Liver (tissue), 9 donors: ENCODE results near the gene DCBLD2. TPM values are rescaled to one million over a fixed set of nuclear protein-coding genes. Genes with fewer than 3 reads are reported as not detected.
"Not testable (repeated sequence)": the region's sequence is repeated elsewhere in the genome, so short reads cannot be mapped to it uniquely, and the experiment has no call there.

ENCODE experiments used
- DNase-seq: peaks from one replicate; pipeline ENCODE4 v3.0.0-alpha.2; 2017; ENCODE audit warnings: low spot score
- H3K27ac ChIP-seq, 2 donors: one replicate each; pipeline ENCODE4 v1.7.0; 2013; ENCODE audit warnings: inconsistent platforms in 2 of 2, low read length in 2 of 2, control low read depth in 1 of 2, low read depth in 1 of 2, mild to moderate bottlenecking in 1 of 2
- H3K27me3 ChIP-seq, 4 donors: one replicate each; pipeline versions ENCODE4 v1.6.1 to v1.7.0; 2013; ENCODE audit warnings: low read length in 3 of 4, inconsistent platforms in 1 of 4, mild to moderate bottlenecking in 1 of 4, moderate library complexity in 1 of 4; ENCODE audit not compliant: control insufficient read depth in 4 of 4, insufficient read depth in 4 of 4
- H3K36me3 ChIP-seq, 4 donors: one replicate each; pipeline versions ENCODE4 v1.6.1 to v1.7.0; 2013; ENCODE audit warnings: low read length in 3 of 4, mild to moderate bottlenecking in 3 of 4, low read depth in 1 of 4, moderate library complexity in 1 of 4; ENCODE audit not compliant: control insufficient read depth in 4 of 4, insufficient read depth in 3 of 4
- H3K4me1 ChIP-seq, 4 donors: one replicate each; pipeline versions ENCODE4 v1.6.1 to v1.7.0; 2013; ENCODE audit warnings: low read length in 3 of 4, mild to moderate bottlenecking in 3 of 4, moderate library complexity in 1 of 4; ENCODE audit not compliant: control insufficient read depth in 4 of 4, insufficient read depth in 4 of 4
- H3K4me3 ChIP-seq, 3 donors: one replicate each; pipeline versions ENCODE4 v1.6.1 to v1.7.0; 2013; ENCODE audit warnings: low read length in 3 of 3, control low read depth in 1 of 3, low read depth in 1 of 3, mild to moderate bottlenecking in 1 of 3
- H3K9ac ChIP-seq, 2 donors: one replicate each; pipeline ENCODE4 v1.7.0; 2013; ENCODE audit warnings: low read length in 2 of 2, mild to moderate bottlenecking in 2 of 2, moderate library complexity in 2 of 2, control low read depth in 1 of 2, low read depth in 1 of 2
- H3K9me3 ChIP-seq, 4 donors: one replicate each; pipeline versions ENCODE4 v1.6.1 to v1.7.0; 2013; ENCODE audit warnings: low read length in 3 of 4; ENCODE audit not compliant: control insufficient read depth in 4 of 4
- CTCF ChIP-seq: fragments of 150-350 bp; IDR thresholded peaks from 2 replicates; pipeline ENCODE4 v1.5.1; 2017; ENCODE audit warnings: improper control_type of control experiment, low read depth, low read length; ENCODE audit not compliant: missing input control
- FOXA1 ChIP-seq: IDR thresholded peaks from 2 replicates; pipeline ENCODE4 v1.6.1; 2016; ENCODE audit warnings: antibody characterized with exemption
- FOXA2 ChIP-seq: IDR thresholded peaks from 2 replicates; pipeline ENCODE4 v1.6.1; 2016; ENCODE audit warnings: antibody characterized with exemption
- GABPA ChIP-seq, 2 donors: IDR thresholded peaks in 1 of 2; conservative IDR thresholded peaks in 1 of 2; 2 replicates each; pipeline ENCODE4 v1.6.1; 2016; ENCODE audit warnings: antibody characterized with exemption in 2 of 2, mild to moderate bottlenecking in 1 of 2, moderate library complexity in 1 of 2
- HNF4A ChIP-seq, 2 donors: conservative IDR thresholded peaks; 2 replicates each; pipeline ENCODE4 v1.6.1; 2016; ENCODE audit warnings: antibody characterized with exemption in 2 of 2, mild to moderate bottlenecking in 2 of 2
- JUND ChIP-seq, 2 donors: IDR thresholded peaks; 2 replicates each; pipeline ENCODE4 v1.6.1; 2016; ENCODE audit warnings: antibody characterized with exemption in 2 of 2
- MAX ChIP-seq: IDR thresholded peaks from 2 replicates; pipeline ENCODE4 v1.6.1; 2016; ENCODE audit warnings: antibody characterized with exemption
- NR2F2 ChIP-seq: IDR thresholded peaks from 2 replicates; pipeline ENCODE4 v1.6.1; 2016; ENCODE audit warnings: antibody characterized with exemption
- RXRA ChIP-seq, 2 donors: IDR thresholded peaks; 2 replicates each; pipeline ENCODE4 v1.6.1; 2017 to 2018; ENCODE audit warnings: antibody characterized with exemption in 2 of 2, mild to moderate bottlenecking in 1 of 2
- SP1 ChIP-seq: IDR thresholded peaks from 2 replicates; pipeline ENCODE4 v1.6.1; 2018; ENCODE audit warnings: antibody characterized with exemption, mild to moderate bottlenecking
- YY1 ChIP-seq: IDR thresholded peaks from 2 replicates; pipeline ENCODE4 v1.6.1; 2016; ENCODE audit warnings: antibody characterized with exemption, mild to moderate bottlenecking
- WGBS: extraction: QIAGEN DNeasy Blood & Tissue Kit; methylation state at CpG from one replicate; pipeline ENCODE4 v1.1.7; 2013; 5-methylcytosine and 5-hydroxymethylcytosine counted together
- polyA plus RNA-seq, 2 donors: library from polyadenylated mRNA; stranded (reverse) in 1 of 2; unstranded in 1 of 2; fragments of 200-250 nt in 1 of 2; fragments of >200 nt in 1 of 2; fragmentation: Nextera tagmentation in 1 of 2; extraction: Ambion mirVana in 1 of 2; gene quantifications; one replicate each; pipeline versions ENCODE4 v1.2.1 to v1.2.3, GENCODE V29; 2013 to 2015
- total RNA-seq, 2 donors: library from RNA; depleted of rRNA; stranded (reverse); fragments of >200 nt; gene quantifications; one replicate each; pipeline ENCODE4 v1.2.3, GENCODE V29; 2014
- TF ChIP-seq, protein P1 (sequence below): IDR thresholded peaks from 2 replicates; pipeline ENCODE4 v1.6.1; 2016; ENCODE audit warnings: antibody characterized with exemption
- TF ChIP-seq, protein P2 (sequence below): IDR thresholded peaks from 2 replicates; pipeline ENCODE4 v1.6.1; 2016; ENCODE audit warnings: antibody characterized with exemption, mild to moderate bottlenecking
- TF ChIP-seq, protein P3 (sequence below): IDR thresholded peaks from 2 replicates; pipeline ENCODE4 v1.6.1; 2016; ENCODE audit warnings: antibody characterized with exemption
- donor health status: healthy.
- donor health status: healthy.
- donor health status: healthy.
- donor health status: healthy.
- donor health status: healthy.

The DCBLD2 gene
- total and polyA plus RNA-seq, 4 donors, result 4.7 to 14.7 (median 9.1) TPM

DNA sequence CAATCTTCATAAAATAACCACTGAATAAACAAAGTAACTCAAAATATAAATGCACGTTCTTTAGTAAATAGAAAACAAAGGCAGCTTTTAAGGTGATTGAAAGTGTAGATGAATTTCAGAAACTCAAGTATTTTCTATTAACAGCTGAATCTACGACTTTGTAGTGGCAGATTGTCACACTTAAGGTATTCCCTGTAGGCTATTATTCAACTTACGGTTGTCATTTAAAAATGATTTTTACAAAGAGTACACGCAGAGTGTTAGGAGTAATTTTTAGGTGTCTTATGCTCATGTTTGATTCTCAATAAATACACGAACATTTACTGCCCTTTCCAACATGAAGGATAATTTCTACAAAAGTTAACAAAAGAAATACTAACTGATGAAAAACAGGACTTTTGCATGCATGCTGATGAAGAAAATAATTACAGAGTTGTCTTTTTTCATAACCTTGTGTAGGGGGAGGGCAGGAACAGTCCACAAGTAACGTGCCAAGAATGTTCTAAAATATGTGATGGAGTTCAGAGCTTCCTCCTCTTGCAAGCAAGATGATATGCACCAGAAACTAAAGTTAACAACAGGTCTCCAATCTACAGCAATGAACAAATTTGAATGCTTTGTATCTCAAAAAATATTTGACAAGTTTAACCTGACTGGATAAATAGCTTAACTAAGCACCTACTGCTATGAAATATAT is 16.7 kb downstream of the DCBLD2 start:
- Histone ChIP-seq H3K36me3 (peaks cover 0 to 8% (median under 1%) of the 10 kb centered on the region in 4 donors), H3K27ac (no peak overlapping the region), H3K4me3 (no peak overlapping the region), H3K4me1 (no peaks in the 10 kb centered on the region), H3K9ac (no peak overlapping the region), H3K9me3 (no peaks in the 10 kb centered on the region), H3K27me3 (no peaks in the 10 kb centered on the region)
- TF ChIP-seq JUND (IDR thresholded peaks at IDR 0.05) (no peak), RXRA (IDR thresholded peaks at IDR 0.05) (no peak), FOXA1 (no peak), GABPA (IDR thresholded peaks at IDR 0.05 in 1 of 2, conservative IDR thresholded peaks at IDR 0.05 in 1 of 2) (no peak), FOXA2 (no peak), YY1 (no peak), NR2F2 (no peak), CTCF (no peak), MAX (no peak), HNF4A (conservative IDR thresholded peaks at IDR 0.05) (no peak), SP1 (no peak)
- TF ChIP-seq, protein P1, sequence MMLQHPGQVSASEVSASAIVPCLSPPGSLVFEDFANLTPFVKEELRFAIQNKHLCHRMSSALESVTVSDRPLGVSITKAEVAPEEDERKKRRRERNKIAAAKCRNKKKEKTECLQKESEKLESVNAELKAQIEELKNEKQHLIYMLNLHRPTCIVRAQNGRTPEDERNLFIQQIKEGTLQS, result no peak
- TF ChIP-seq, protein P2, sequence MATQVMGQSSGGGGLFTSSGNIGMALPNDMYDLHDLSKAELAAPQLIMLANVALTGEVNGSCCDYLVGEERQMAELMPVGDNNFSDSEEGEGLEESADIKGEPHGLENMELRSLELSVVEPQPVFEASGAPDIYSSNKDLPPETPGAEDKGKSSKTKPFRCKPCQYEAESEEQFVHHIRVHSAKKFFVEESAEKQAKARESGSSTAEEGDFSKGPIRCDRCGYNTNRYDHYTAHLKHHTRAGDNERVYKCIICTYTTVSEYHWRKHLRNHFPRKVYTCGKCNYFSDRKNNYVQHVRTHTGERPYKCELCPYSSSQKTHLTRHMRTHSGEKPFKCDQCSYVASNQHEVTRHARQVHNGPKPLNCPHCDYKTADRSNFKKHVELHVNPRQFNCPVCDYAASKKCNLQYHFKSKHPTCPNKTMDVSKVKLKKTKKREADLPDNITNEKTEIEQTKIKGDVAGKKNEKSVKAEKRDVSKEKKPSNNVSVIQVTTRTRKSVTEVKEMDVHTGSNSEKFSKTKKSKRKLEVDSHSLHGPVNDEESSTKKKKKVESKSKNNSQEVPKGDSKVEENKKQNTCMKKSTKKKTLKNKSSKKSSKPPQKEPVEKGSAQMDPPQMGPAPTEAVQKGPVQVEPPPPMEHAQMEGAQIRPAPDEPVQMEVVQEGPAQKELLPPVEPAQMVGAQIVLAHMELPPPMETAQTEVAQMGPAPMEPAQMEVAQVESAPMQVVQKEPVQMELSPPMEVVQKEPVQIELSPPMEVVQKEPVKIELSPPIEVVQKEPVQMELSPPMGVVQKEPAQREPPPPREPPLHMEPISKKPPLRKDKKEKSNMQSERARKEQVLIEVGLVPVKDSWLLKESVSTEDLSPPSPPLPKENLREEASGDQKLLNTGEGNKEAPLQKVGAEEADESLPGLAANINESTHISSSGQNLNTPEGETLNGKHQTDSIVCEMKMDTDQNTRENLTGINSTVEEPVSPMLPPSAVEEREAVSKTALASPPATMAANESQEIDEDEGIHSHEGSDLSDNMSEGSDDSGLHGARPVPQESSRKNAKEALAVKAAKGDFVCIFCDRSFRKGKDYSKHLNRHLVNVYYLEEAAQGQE, result no peak
- TF ChIP-seq, protein P3, sequence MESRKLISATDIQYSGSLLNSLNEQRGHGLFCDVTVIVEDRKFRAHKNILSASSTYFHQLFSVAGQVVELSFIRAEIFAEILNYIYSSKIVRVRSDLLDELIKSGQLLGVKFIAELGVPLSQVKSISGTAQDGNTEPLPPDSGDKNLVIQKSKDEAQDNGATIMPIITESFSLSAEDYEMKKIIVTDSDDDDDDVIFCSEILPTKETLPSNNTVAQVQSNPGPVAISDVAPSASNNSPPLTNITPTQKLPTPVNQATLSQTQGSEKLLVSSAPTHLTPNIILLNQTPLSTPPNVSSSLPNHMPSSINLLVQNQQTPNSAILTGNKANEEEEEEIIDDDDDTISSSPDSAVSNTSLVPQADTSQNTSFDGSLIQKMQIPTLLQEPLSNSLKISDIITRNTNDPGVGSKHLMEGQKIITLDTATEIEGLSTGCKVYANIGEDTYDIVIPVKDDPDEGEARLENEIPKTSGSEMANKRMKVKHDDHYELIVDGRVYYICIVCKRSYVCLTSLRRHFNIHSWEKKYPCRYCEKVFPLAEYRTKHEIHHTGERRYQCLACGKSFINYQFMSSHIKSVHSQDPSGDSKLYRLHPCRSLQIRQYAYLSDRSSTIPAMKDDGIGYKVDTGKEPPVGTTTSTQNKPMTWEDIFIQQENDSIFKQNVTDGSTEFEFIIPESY, result no peak
- WGBS, result 77% methylated on average over 6 of the region's 6 CpGs
- DNase-seq, result no peak

- H3K9ac ChIP-seq, H3K9me3 ChIP-seq, H3K36me3 ChIP-seq, H3K27ac ChIP-seq, H3K4me1 ChIP-seq, H3K27me3 ChIP-seq, DNase-seq, H3K4me3 ChIP-seq: not testable (repeated sequence)
- WGBS, result 95% methylated on average over 5 of the region's 5 CpGs
Observed at GRCh38 chr3:98882614-98883333, 18.7 kb downstream of the DCBLD2 start.
